Measurements from ENCODE around the gene UTS2B. TPM values are rescaled to one million over a fixed set of nuclear protein-coding genes. Genes with fewer than 3 reads are reported as not detected.

UTS2B gene
- total and polyA plus RNA-seq, 9 of the 15 experiments (the other 6 are each of a cell fraction or from before 2014, with no cell fraction given) = 0.06 TPM; not detected in 8

- no peaks in the 10 kb centered on the region for H3K79me2 ChIP-seq (ENCODE audit: control insufficient read depth, insufficient read depth, low read length)
- FAIRE-seq (no peak), ATAC-seq (no peak), DNase-seq (ENCODE audit: extremely low read depth in 1 of 4, low spot score in 3 of 4) (no peak)
- TF ChIP-seq GMEB1 (CRISPR knock-in tag; IDR thresholded peaks at IDR 0.05) = no peak
- ChIA-PET POLR2A (interaction anchor here (0.9 kb wide), 1 partner anchor 26 kb away, joined by 3 read pairs; no protein-coding TSS in a partner anchor), CTCF (ENCODE audit: low intra/inter-chr PET ratio) (no interaction called here)
- no peak overlapping the region for H3K9ac ChIP-seq (ENCODE audit: insufficient read depth in 1 of 2, low read depth in 2 of 2, low read length in 2 of 2)
- no peaks in the 10 kb centered on the region for H3K9me3 ChIP-seq (replicated peaks; ENCODE audit: control insufficient read depth, insufficient read depth, low read depth, low read length)
- in situ Hi-C loops (cut with MboI) (no loop called here), intact Hi-C loops (cut with micrococcal nuclease) (no loop called here)
- H3K27ac ChIP-seq (ENCODE audit: extremely low read depth, low read depth, low read length) = no peak overlapping the region
- H3K36me3 ChIP-seq (ENCODE audit: control insufficient read depth, insufficient read depth, low read length) = peaks cover 65% of the 10 kb centered on the region
- H3K4me3 ChIP-seq = no peak overlapping the region
- H3K9me1 ChIP-seq (ENCODE audit: control insufficient read depth, insufficient read depth, low read length) = no peaks in the 10 kb centered on the region
- H3K4me1 ChIP-seq (replicated peaks in 1 of 2; ENCODE audit: control insufficient read depth in 2 of 2, insufficient read depth in 2 of 2, low read length in 2 of 2) = peaks cover 0 to 4% of the 10 kb centered on the region in 2 experiments; a peak in 2 of 5 replicates
- 88% methylated on average over 2 of the region's 2 CpGs for WGBS (ENCODE audit: insufficient coverage, low coverage, missing lambda C conversion rate)
- H4K20me1 ChIP-seq (replicated peaks; ENCODE audit: control insufficient read depth, insufficient read depth, low read length) = no peaks in the 10 kb centered on the region
- H3K27me3 ChIP-seq (ENCODE audit: control insufficient read depth in 2 of 2, insufficient read depth in 2 of 2, low read length in 2 of 2) = no peaks in the 10 kb centered on the region
- H3K4me2 ChIP-seq (ENCODE audit: insufficient read depth, low read length) = no peak overlapping the region
- no peak overlapping the region for H2AFZ ChIP-seq (ENCODE audit: low read depth, low read length)
- no TSS peak for BruUV-seq (replicated peaks)
These were observed 32.3 kb upstream of the UTS2B start for GRCh38 chr3:191362524-191363090.

- H3K27ac ChIP-seq (ENCODE audit: extremely low read depth, low read depth, low read length) = no peak overlapping the region
- intact Hi-C loops (cut with micrococcal nuclease) = no loop called here
- POLR2A ChIA-PET = interaction anchor here (0.7 to 1.2 kb wide), 3 partner anchors 13 to 26 kb away, joined by 3 to 4 read pairs (median 3); no protein-coding TSS in a partner anchor
- H3K4me2 ChIP-seq (ENCODE audit: insufficient read depth, low read length) = no peak overlapping the region
- H2AFZ ChIP-seq (ENCODE audit: low read depth, low read length) = no peak overlapping the region
- H3K27me3 ChIP-seq (ENCODE audit: control insufficient read depth in 2 of 2, insufficient read depth in 2 of 2, low read length in 2 of 2) = no peaks in the 10 kb centered on the region
- 95% methylated on average over 4 of the region's 4 CpGs for WGBS (ENCODE audit: insufficient coverage, low coverage, missing lambda C conversion rate)
- H4K20me1 ChIP-seq (replicated peaks; ENCODE audit: control insufficient read depth, insufficient read depth, low read length) = no peaks in the 10 kb centered on the region
- FAIRE-seq (no peak), ATAC-seq (no peak), DNase-seq (ENCODE audit: extremely low read depth in 1 of 4, low spot score in 3 of 4) (no peak)
- BruUV-seq (replicated peaks) = no TSS peak
- CTCF ChIA-PET (ENCODE audit: low intra/inter-chr PET ratio) = no interaction called here
- peaks cover 67% of the 10 kb centered on the region for H3K36me3 ChIP-seq (ENCODE audit: control insufficient read depth, insufficient read depth, low read length)
- H3K4me1 ChIP-seq (replicated peaks in 1 of 2; ENCODE audit: control insufficient read depth in 2 of 2, insufficient read depth in 2 of 2, low read length in 2 of 2) = peaks cover 0 to 4% of the 10 kb centered on the region in 2 experiments; a peak in 2 of 5 replicates
- no peak overlapping the region for H3K4me3 ChIP-seq
- H3K79me2 ChIP-seq (ENCODE audit: control insufficient read depth, insufficient read depth, low read length) = no peaks in the 10 kb centered on the region
- H3K9me3 ChIP-seq (replicated peaks; ENCODE audit: control insufficient read depth, insufficient read depth, low read depth, low read length) = no peaks in the 10 kb centered on the region
- no peaks in the 10 kb centered on the region for H3K9me1 ChIP-seq (ENCODE audit: control insufficient read depth, insufficient read depth, low read length)
- TF ChIP-seq SMAD1 (IDR thresholded peaks at IDR 0.05; ENCODE audit: low read depth, low read length, partially characterized antibody) = no peak
- no peak for TF ChIP-seq FOXJ2 (tag; IDR thresholded peaks at IDR 0.05)
- no peak for TF ChIP-seq DPF2 (IDR thresholded peaks at IDR 0.05)
- TF ChIP-seq TCF3 (CRISPR knock-in tag; IDR thresholded peaks at IDR 0.05) = no peak
- TF ChIP-seq PURB (CRISPR knock-in tag; IDR thresholded peaks at IDR 0.05; ENCODE audit: low read depth) = no peak
- no peak for TF ChIP-seq ZBTB8A (IDR thresholded peaks at IDR 0.05; ENCODE audit: partially characterized antibody)
- no peak for TF ChIP-seq MCM5 (IDR thresholded peaks at IDR 0.05; ENCODE audit: low read depth)
- no peak for TF ChIP-seq ZNF174 (CRISPR knock-in tag; IDR thresholded peaks at IDR 0.05)
- TF ChIP-seq ETS2 (tag; IDR thresholded peaks at IDR 0.05; ENCODE audit: borderline replicate concordance, poor library complexity, severe bottlenecking) = no peak
- TF ChIP-seq U2AF1 (optimal IDR thresholded peaks at IDR 0.05; ENCODE audit: low read depth, low read length) = no peak
- no peak for TF ChIP-seq CHCHD3 (CRISPR knock-in tag; IDR thresholded peaks at IDR 0.05)
- TF ChIP-seq GTF2A2 (tag; IDR thresholded peaks at IDR 0.05) = no peak
- no peak for TF ChIP-seq NR2F6 (CRISPR knock-in tag; IDR thresholded peaks at IDR 0.05)
- in situ Hi-C loops (cut with MboI) = no loop called here
- no peak overlapping the region for H3K9ac ChIP-seq (ENCODE audit: insufficient read depth in 1 of 2, low read depth in 2 of 2, low read length in 2 of 2)
These were observed 31.7 kb upstream of the UTS2B start for GRCh38 chr3:191362037-191362436.

Measured in K562 (cell line).